Bronchial epithelial cell (primary cell): Measurements from ENCODE around the gene PTPN1. TPM values are rescaled to one million over a fixed set of nuclear protein-coding genes. Genes with fewer than 3 reads are reported as not detected.
"Not testable (repeated sequence)": the region's sequence is repeated elsewhere in the genome, so short reads cannot be mapped to it uniquely, and the experiment has no call there.

Experiments
- DNase-seq: peaks from one replicate; pipeline ENCODE4 v3.0.0-alpha.2; 2010; ENCODE audit warnings: low read depth
- FAIRE-seq: peaks from 2 replicates; lab custom pipeline; 2011; peaks lifted over from hg19 to GRCh38; lab: Jason Lieb, UNC
- H3K27me3 ChIP-seq: 2 replicates; pipeline ENCODE4 v1.5.1; 2011; ENCODE audit warnings: low read length; ENCODE audit not compliant: control insufficient read depth, insufficient read depth
- H3K36me3 ChIP-seq: 2 replicates; pipeline ENCODE4 v1.5.1; 2011; ENCODE audit warnings: low read length; ENCODE audit not compliant: control insufficient read depth, insufficient read depth
- H3K4me3 ChIP-seq: 2 replicates; pipeline ENCODE4 v1.5.1; 2011; ENCODE audit warnings: mild to moderate bottlenecking, low read depth, low read length, control low read depth
- total RNA-seq: library from RNA; depleted of rRNA; stranded (reverse); fragments of >200 nt; gene quantifications from 2 replicates; pipeline ENCODE4 v1.2.1, GENCODE V29; 2014
- TF ChIP-seq, protein P1 (sequence below): IDR thresholded peaks from 2 replicates; pipeline ENCODE4 v1.5.1; 2011; ENCODE audit warnings: mild to moderate bottlenecking, moderate library complexity, low read length, control low read depth, inconsistent platforms; ENCODE audit not compliant: insufficient read depth, severe bottlenecking

PTPN1 gene
- total RNA-seq, 1 donor from 2014 or later: 18.4 TPM

DNA sequence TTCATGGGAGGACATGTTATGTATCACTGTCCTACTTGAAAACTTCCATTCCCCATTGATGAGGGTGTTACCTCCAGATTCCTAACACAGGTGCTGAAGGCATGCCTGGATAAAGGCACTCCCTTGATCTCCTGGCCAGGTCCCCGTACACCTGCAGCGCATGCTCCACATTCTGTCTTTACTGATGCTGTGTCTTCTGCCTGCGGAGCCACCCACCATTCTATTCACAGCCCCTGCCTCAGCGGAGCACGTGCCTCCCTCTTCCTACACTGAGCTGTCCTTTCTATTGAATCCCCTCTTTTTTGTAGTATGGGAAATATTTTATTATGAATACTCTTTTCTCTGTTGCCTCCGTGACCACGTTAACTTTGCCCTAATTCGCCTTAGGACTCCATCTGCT, 25.0 kb downstream of the PTPN1 start:
- TF ChIP-seq, protein P1, sequence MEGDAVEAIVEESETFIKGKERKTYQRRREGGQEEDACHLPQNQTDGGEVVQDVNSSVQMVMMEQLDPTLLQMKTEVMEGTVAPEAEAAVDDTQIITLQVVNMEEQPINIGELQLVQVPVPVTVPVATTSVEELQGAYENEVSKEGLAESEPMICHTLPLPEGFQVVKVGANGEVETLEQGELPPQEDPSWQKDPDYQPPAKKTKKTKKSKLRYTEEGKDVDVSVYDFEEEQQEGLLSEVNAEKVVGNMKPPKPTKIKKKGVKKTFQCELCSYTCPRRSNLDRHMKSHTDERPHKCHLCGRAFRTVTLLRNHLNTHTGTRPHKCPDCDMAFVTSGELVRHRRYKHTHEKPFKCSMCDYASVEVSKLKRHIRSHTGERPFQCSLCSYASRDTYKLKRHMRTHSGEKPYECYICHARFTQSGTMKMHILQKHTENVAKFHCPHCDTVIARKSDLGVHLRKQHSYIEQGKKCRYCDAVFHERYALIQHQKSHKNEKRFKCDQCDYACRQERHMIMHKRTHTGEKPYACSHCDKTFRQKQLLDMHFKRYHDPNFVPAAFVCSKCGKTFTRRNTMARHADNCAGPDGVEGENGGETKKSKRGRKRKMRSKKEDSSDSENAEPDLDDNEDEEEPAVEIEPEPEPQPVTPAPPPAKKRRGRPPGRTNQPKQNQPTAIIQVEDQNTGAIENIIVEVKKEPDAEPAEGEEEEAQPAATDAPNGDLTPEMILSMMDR: no peak
- no peak for DNase-seq
- no peak for FAIRE-seq
- Histone ChIP-seq H3K27me3 (no peaks in the 10 kb centered on the region), H3K36me3 (no peaks in the 10 kb centered on the region), H3K4me3 (no peak overlapping the region)

DNA sequence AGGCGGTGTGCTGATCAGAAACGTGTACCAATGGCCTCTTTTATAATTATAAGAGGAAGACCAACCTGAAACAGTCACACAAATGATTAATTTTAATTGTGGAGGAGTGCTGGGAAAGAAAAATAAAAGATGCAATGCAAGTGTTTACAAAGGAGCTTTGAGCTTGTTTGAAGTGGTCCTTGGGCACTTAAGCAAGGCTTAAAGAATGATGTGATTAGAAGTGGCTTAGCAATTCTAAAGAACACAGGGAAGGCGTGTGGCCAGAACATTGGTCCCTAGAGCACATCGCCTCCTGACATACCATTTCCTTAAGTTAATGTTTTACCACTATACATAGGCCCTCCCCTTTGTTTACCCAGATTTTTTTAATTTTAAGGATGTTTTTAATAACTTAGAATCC, 26.1 kb downstream of the PTPN1 start:
- Histone ChIP-seq H3K36me3 (no peaks in the 10 kb centered on the region), H3K4me3 (no peak overlapping the region), H3K27me3 (no peaks in the 10 kb centered on the region)
- TF ChIP-seq, protein P1: no peak
- DNase-seq: no peak
- FAIRE-seq: no peak

DNA sequence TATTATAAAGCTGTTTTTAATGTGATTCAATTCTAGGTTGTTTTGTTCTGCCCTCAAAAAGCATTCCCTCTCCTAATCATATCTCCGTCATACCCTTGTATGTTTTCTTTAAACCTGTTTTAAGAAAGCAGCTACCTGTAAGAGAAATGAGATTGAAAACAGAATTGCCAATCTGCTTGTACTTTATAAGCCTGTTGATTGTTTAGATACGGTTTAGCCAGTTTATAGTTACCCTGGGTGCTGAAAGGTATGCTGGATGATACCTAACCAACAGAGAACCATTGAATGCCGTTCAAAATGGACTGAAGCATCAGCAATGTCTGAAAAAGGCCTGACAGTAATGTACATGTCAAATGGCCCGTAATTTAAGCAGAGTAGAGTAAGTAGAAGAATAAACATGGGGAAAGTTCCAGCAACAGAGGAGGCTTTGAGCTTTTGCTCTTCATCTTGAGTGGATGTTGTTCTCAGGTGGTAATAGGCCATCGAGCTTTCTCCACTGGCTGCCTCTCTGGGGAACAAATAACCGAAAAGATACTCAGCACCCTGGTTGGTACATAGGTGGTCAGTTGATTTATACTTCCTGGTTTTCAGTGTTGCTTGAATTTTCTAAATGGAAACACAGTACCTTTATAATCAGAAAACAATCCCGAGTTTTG, 27.5 kb downstream of the PTPN1 start:
- no peaks in the 10 kb centered on the region for H3K36me3 ChIP-seq
- FAIRE-seq: no peak
- H3K27me3 ChIP-seq: no peaks in the 10 kb centered on the region
- H3K4me3 ChIP-seq: no peak overlapping the region
- TF ChIP-seq, protein P1: no peak
- no peak for DNase-seq

DNA sequence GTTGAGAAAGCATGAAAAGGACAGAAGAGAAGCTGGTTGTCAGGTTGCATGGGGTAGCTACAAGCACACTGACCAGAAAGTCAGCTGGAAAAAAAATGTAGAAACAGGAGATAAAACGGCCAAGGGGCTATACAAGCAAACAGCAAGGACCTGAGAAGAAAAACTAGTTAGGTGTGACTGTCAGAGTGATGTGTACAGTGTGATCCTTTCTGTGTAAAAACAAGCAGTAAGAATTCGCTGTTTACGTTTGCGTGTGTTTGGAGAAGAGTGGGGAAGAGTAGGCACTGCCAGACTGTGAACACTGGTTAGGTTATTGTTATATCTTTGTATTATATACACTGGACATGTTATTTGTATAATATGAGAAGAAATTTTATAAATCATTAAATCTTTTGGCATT, 28.1 kb downstream of the PTPN1 start:
- no peaks in the 10 kb centered on the region for H3K36me3 ChIP-seq

DNA sequence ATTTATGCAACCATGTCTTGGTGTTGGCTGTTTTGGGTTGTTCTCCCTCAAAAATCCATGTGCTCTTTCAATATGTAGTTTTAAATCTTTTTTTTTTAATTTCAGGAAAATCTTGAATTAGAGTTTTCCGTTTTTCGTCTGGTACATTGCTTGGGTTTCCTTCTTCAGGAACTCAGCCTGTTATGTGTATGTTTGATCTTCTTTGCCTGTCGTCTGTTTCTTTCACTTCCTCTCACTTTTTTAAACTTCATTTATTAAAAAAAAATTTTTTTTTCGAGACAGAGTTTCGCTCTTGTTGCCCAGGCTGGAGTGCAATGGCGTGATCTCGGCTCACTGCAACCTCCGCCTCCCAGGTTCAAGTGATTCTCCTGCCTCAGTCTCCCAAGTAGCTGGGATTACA, 29.6 kb downstream of the PTPN1 start:
- not testable (repeated sequence) for DNase-seq, FAIRE-seq, H3K27me3 ChIP-seq, H3K36me3 ChIP-seq, H3K4me3 ChIP-seq

More for the DNA sequence above, 28.1 kb downstream of the PTPN1 start:
- no peak for FAIRE-seq
- TF ChIP-seq, protein P1: no peak
- H3K4me3 ChIP-seq: no peak overlapping the region
- no peaks in the 10 kb centered on the region for H3K27me3 ChIP-seq
- no peak for DNase-seq

DNA sequence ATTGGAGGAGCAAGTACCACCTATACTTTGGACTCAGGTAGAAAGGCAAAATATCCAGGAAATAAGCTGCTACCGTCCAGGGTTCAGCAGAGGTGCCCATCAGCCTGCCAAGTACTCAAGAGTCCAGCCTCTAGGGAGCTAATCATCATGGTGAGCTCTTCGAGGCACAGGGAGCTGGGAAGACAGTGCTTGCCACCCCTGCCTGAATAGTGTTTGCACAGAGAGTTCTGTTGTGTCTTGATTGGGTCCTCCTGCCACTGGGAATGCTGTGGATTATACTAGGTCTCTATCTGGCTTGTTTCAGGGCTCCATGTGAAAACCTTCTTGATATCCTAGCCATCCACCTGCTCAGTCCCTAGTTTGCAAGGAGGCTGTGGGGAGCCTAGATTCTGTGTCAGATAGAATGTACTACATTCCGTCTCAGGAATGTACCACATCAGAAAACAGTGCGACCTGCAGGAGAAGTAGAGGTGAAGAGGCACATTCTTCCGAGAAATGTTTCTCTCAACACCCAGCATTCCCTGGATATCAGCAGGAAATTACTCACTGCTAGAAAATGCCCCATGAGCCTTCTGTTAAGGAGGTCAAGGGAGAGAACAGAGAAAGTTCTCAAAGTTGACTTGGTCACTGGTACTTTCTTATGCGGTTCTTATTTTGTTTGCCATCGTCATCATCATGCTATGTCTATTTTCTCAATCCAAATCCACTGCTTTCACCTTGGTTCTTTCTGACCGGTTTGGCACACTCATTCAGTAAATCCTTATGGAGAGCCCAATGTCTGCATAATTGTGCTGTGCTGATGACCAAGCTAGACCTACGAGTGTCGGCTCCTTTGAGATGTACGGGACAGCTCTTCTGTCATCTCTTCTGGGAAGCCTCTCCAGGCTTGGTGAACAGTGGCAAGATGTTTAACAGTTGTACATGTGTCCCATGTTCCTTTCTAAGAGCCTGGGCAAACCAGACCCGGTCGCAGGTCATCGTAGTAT, 30.7 kb downstream of the PTPN1 start:
- no peaks in the 10 kb centered on the region for H3K27me3 ChIP-seq
- peak; percentile 76 for DNase-seq
- H3K4me3 ChIP-seq: no peak overlapping the region
- TF ChIP-seq, protein P1: no peak
- no peak for FAIRE-seq
- H3K36me3 ChIP-seq: peaks cover 2% of the 10 kb centered on the region
